GM12874 (cell line): ENCODE results near the gene SLC18A2.

Experiments used
- TF ChIP-seq, protein P1 (sequence below): IDR thresholded peaks from 2 replicates; pipeline ENCODE4 v1.5.1; 2011; ENCODE audit warnings: low read depth, mild to moderate bottlenecking, control low read depth, low read length, moderate library complexity; ENCODE audit not compliant: insufficient read depth

Gene SLC18A2

DNA sequence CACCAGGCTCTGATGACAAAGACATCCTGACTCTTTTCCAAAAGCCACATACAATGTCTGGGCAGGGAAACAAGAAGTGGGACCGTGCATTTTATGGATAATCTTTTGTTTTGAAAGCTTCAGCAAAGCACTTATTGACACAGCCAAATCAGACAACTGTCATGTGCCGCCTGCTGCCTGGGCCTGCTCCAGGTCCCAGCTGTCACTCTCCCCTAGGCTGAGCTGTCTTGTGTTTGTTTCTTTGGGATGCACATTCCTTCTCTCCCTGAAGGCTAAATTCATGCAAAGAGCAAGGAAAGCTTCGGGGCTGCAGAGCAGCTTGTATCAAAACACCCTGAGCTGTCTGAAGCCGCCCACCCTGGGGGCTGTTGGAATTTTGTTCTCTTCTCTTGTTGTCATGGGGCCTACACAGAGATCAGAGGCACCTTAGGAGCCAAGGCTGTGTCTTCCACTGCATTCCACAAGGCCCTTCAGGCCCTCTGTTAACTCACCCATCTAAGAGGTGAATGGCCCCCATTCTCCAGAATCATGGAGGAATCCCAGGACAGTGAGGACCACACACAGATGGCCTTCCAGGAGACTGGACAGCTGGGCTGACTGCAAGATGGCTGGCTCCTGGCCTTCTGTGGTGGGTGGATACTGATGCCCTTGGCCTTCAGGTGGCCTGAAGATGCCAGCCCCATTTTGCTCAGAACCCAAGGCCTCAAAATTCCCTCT is 17.8 kb upstream of the SLC18A2 start:
- TF ChIP-seq, protein P1, sequence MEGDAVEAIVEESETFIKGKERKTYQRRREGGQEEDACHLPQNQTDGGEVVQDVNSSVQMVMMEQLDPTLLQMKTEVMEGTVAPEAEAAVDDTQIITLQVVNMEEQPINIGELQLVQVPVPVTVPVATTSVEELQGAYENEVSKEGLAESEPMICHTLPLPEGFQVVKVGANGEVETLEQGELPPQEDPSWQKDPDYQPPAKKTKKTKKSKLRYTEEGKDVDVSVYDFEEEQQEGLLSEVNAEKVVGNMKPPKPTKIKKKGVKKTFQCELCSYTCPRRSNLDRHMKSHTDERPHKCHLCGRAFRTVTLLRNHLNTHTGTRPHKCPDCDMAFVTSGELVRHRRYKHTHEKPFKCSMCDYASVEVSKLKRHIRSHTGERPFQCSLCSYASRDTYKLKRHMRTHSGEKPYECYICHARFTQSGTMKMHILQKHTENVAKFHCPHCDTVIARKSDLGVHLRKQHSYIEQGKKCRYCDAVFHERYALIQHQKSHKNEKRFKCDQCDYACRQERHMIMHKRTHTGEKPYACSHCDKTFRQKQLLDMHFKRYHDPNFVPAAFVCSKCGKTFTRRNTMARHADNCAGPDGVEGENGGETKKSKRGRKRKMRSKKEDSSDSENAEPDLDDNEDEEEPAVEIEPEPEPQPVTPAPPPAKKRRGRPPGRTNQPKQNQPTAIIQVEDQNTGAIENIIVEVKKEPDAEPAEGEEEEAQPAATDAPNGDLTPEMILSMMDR = no peak

DNA sequence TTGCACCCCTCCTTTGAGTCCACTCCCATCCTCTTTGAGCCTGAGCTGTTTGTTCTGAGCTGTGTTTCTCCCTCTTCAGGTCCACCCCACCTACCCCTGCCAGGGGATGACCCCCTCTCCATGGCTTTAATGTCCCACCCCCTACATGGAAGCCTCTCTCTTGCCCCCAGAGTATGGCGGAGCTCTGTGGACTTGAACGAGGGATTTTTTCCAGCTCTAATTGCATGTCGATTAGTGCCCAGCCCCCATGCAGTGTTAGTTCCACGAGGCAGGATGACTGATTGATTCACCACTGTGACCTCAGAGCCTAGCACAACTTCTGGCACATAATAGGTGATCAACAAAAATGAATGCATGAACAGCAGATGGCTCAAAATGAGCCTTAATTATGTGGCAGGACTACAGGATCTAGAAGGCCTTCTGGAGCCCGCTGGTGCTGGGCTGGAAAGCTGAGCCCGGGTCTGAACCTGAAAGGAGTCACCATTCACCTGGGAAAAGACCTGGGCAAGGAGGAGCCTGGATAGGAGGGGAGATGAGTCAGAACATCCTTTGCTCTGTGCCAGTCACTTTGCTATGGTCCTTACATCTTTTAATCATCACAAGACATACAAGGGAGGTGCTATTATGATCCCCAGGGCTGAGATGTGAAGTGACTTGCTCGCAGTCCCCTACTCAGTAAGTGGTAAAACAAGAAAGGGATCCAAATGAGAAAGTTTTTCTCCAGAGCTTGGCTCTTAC is 17.1 kb upstream of the SLC18A2 start:
- TF ChIP-seq, protein P1 = no peak

GRCh38 chr10:117224881-117225280 is 16.0 kb upstream of the SLC18A2 start:
- TF ChIP-seq, protein P1 = no peak

DNA sequence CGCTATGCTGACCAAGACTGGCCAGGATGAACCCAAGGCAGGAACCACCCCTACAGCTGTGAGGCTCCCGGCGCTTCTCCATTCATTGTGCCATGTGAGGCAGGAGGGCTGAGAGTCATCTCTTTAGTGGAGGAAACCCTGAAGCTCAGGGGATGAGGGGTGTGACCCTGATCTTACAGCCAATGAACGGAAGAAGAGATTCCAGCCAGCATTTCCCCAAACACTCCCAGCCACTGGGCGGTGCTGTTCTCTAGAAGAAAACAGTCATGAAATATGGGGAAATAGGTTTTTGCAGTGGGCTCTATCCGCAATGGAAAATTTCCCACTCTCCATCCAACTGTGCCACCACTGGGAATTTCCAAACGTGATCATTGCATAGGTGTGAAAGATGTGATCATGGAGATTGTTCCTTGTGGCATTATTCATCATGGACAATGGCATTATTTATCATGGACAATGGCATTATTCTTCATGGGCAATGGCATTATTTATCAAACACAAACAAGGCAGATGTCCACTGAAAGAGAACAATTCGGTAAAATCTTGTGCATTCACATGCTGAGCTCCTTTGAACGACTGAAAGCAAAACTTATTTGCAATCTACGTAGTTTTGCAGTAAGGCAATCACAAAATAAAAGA is 14.0 kb upstream of the SLC18A2 start:
- TF ChIP-seq, protein P1 = peak; percentile 61

- TF ChIP-seq, protein P1 = no peak
Measured at GRCh38 chr10:117228210-117228609, 12.7 kb upstream of the SLC18A2 start.

DNA sequence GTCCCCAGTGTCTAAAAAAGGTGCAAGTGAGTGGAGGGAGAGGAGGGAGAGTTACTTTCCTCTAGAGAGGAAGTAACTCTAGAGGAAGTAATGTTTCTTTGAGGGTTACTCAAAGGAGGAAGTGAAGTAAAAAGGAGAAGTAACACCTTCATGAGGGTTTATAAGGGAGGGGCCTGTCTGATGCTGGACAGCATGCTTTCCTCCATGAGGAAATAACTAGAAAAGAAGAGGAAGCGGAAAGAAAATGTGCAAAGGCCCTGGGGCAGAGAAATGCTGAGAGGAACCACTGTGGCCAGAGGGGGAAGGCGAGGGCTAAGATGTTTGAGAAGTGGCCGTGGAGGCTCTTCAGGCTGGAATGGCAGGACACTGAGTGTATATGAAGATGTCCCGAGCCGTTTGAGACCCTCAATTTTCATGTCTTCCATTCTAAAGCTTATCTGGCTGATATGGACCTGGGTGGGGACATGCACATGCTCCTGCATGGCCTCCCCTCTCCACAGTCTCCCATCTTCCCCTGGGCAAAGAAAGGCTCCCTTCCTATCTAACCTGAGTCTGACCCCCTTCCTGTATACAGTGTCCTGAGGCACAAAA is 3.4 kb upstream of the SLC18A2 start:
- TF ChIP-seq, protein P1 = no peak

DNA sequence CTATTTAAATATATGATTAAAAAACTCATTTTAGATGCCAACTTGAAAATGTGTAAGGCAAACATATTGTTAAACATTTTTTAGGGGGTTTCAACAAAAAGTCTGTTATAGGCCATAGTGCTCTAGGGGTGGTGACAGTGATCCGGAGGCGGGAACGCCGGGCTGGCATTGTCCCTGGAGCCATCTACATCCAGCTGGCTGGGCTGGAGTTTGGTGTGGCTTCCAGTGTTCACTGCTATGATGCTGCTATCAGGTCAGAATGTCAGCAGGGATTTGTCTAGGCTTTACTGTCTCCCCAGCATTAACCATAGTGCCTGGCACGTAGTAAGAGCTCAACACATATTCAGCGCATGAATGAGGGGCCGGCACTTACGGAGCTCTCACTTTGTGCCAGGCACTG is 1.9 kb upstream of the SLC18A2 start:
- TF ChIP-seq, protein P1 = no peak
